Measurements from ENCODE around the gene TIMM8B. TPM values are rescaled to one million over a fixed set of nuclear protein-coding genes. Genes with fewer than 3 reads are reported as not detected.
A peak's percentile ranks its signal among the peaks of the same experiment; 100 is the strongest.

TIMM8B gene
- total and polyA plus RNA-seq, 9 of the 15 experiments (the other 6 are each of a cell fraction or from before 2014, with no cell fraction given) = 95.8 to 338 (median 145) TPM

DNA sequence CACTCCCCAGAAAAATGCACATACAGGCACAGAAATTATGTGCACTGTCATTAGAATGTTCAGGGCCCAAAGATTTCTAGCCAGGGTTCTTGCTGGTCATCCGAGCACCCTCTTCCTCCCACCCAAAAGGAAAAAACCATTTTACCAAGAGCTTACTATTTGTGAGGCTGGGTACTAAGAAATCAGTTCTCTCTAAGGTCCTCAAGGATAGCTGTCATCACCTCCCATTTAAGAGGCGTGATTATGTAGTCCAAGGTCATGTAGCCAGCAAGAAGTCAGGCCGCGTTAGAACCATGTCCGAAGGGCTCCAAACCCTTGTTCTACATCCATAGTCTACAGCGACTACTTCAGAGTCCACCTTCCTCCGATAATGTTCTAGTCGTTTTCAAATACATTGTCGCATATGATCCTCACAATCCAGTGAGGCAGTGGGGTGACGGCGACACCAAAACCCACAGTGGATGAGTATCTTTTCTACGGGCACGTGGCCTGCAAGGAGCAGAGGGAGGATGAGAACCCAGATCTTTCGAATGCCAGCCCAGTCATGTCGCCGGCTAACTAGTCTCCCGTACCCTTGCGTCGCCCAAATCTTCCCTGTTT, 634 bp downstream of the TIMM8B start (continued):
- TF ChIP-seq PBX2 (CRISPR knock-in tag; IDR thresholded peaks at IDR 0.05; ENCODE audit: low read depth) = no peak
- TF ChIP-seq PBX2 (tag; conservative IDR thresholded peaks at IDR 0.05; ENCODE audit: low read depth) = peak; percentile 47
- no peak for TF ChIP-seq NCOA4 (IDR thresholded peaks at IDR 0.05; ENCODE audit: partially characterized antibody)
- TF ChIP-seq ZNF431 (CRISPR knock-in tag; IDR thresholded peaks at IDR 0.05) = peak; percentile 64; the same call in 1 of the 2 replicates
- no peak for TF ChIP-seq SP2 (IDR thresholded peaks at IDR 0.05; ENCODE audit: extremely low read depth, low read depth, low read length, poor library complexity, severe bottlenecking)
- TF ChIP-seq, protein P1, sequence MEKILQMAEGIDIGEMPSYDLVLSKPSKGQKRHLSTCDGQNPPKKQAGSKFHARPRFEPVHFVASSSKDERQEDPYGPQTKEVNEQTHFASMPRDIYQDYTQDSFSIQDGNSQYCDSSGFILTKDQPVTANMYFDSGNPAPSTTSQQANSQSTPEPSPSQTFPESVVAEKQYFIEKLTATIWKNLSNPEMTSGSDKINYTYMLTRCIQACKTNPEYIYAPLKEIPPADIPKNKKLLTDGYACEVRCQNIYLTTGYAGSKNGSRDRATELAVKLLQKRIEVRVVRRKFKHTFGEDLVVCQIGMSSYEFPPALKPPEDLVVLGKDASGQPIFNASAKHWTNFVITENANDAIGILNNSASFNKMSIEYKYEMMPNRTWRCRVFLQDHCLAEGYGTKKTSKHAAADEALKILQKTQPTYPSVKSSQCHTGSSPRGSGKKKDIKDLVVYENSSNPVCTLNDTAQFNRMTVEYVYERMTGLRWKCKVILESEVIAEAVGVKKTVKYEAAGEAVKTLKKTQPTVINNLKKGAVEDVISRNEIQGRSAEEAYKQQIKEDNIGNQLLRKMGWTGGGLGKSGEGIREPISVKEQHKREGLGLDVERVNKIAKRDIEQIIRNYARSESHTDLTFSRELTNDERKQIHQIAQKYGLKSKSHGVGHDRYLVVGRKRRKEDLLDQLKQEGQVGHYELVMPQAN (IDR thresholded peaks at IDR 0.05; ENCODE audit: borderline replicate concordance) = peak; percentile 73; the same call in 1 of the 2 replicates
- no peak for TF ChIP-seq SRSF9 (IDR thresholded peaks at IDR 0.05; ENCODE audit: borderline replicate concordance, low read depth, low read length)
- peak; percentile 87 for TF ChIP-seq MAX (CRISPR knock-in tag; IDR thresholded peaks at IDR 0.05)
- no peak for TF ChIP-seq ZNF408 (CRISPR knock-in tag; IDR thresholded peaks at IDR 0.05; ENCODE audit: low read depth)
- TF ChIP-seq SMARCA4 (IDR thresholded peaks at IDR 0.05) = no peak
- TF ChIP-seq, protein P2, sequence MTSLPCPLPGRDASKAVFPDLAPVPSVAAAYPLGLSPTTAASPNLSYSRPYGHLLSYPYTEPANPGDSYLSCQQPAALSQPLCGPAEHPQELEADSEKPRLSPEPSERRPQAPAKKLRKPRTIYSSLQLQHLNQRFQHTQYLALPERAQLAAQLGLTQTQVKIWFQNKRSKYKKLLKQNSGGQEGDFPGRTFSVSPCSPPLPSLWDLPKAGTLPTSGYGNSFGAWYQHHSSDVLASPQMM (CRISPR knock-in tag; IDR thresholded peaks at IDR 0.05) = no peak
- TF ChIP-seq CBX2 (IDR thresholded peaks at IDR 0.05; ENCODE audit: insufficient read depth, low read length, poor library complexity, severe bottlenecking) = no peak
- no peak for TF ChIP-seq ZNF79 (CRISPR knock-in tag; IDR thresholded peaks at IDR 0.05; ENCODE audit: low read depth)
- 0 out of 2 replicates have a peak, but pooled peaks have one; percentile 10 for TF ChIP-seq FOXP1 (CRISPR knock-in tag; IDR thresholded peaks at IDR 0.05)
- no peak for TF ChIP-seq IRF2 (CRISPR knock-in tag; IDR thresholded peaks at IDR 0.05)
- no peak for TF ChIP-seq MED1 (CRISPR knock-in tag; IDR thresholded peaks at IDR 0.05; ENCODE audit: borderline replicate concordance)
- no peak for TF ChIP-seq RBM14 (IDR thresholded peaks at IDR 0.05; ENCODE audit: borderline replicate concordance, insufficient read depth, low read depth, low read length)
- TF ChIP-seq, protein P3, sequence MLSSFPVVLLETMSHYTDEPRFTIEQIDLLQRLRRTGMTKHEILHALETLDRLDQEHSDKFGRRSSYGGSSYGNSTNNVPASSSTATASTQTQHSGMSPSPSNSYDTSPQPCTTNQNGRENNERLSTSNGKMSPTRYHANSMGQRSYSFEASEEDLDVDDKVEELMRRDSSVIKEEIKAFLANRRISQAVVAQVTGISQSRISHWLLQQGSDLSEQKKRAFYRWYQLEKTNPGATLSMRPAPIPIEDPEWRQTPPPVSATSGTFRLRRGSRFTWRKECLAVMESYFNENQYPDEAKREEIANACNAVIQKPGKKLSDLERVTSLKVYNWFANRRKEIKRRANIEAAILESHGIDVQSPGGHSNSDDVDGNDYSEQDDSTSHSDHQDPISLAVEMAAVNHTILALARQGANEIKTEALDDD (IDR thresholded peaks at IDR 0.05) = peak; percentile 82
- TF ChIP-seq, protein P4, sequence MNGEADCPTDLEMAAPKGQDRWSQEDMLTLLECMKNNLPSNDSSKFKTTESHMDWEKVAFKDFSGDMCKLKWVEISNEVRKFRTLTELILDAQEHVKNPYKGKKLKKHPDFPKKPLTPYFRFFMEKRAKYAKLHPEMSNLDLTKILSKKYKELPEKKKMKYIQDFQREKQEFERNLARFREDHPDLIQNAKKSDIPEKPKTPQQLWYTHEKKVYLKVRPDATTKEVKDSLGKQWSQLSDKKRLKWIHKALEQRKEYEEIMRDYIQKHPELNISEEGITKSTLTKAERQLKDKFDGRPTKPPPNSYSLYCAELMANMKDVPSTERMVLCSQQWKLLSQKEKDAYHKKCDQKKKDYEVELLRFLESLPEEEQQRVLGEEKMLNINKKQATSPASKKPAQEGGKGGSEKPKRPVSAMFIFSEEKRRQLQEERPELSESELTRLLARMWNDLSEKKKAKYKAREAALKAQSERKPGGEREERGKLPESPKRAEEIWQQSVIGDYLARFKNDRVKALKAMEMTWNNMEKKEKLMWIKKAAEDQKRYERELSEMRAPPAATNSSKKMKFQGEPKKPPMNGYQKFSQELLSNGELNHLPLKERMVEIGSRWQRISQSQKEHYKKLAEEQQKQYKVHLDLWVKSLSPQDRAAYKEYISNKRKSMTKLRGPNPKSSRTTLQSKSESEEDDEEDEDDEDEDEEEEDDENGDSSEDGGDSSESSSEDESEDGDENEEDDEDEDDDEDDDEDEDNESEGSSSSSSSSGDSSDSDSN (IDR thresholded peaks at IDR 0.05; ENCODE audit: borderline replicate concordance in 1 of 2, low read depth in 2 of 2, low read length in 2 of 2) = no peak
